ENCODE measurements around the gene EFHC2. TPM values are rescaled to one million over a fixed set of nuclear protein-coding genes. Genes with fewer than 3 reads are reported as not detected.
"Not testable (repeated sequence)": the region's sequence is repeated elsewhere in the genome, so short reads cannot be mapped to it uniquely, and the experiment has no call there.

Gene EFHC2
- polyA plus RNA-seq, 1 of the 3 experiments (the other 2 are of a cell fraction), result 0.03 TPM

- no peak for TF ChIP-seq USF1 (IDR thresholded peaks at IDR 0.05; ENCODE audit: borderline replicate concordance, low read depth)
- no peak for TF ChIP-seq MAX (IDR thresholded peaks at IDR 0.05; ENCODE audit: low read depth)
- TF ChIP-seq MEF2A (IDR thresholded peaks at IDR 0.05; ENCODE audit: borderline replicate concordance, low read depth), result no peak
Observed at GRCh38 chrX:44253575-44253942, 89.9 kb downstream of the EFHC2 start (continued).

- H3K4me3 ChIP-seq (ENCODE audit: low read depth in 2 of 2, low read length in 1 of 2); H3K36me3 ChIP-seq (replicated peaks in 1 of 2; ENCODE audit: control insufficient read depth in 1 of 2, insufficient read depth in 2 of 2, low read length in 1 of 2); H3K4me2 ChIP-seq; H3K9me2 ChIP-seq; H3F3A ChIP-seq (replicated peaks; ENCODE audit: insufficient read depth); H4K20me1 ChIP-seq (ENCODE audit: insufficient read depth); H3K27me3 ChIP-seq (ENCODE audit: insufficient read depth); H2AFZ ChIP-seq (ENCODE audit: low read depth); POLR2A ChIA-PET; H3K79me2 ChIP-seq (ENCODE audit: insufficient read depth); H3K27ac ChIP-seq (ENCODE audit: low read depth in 2 of 2, low read length in 1 of 2); H3K4me1 ChIP-seq (ENCODE audit: control insufficient read depth in 1 of 2, insufficient read depth in 2 of 2, low read depth in 1 of 2, low read length in 1 of 2); H3K9ac ChIP-seq; DNase-seq; H3K9me3 ChIP-seq: not testable (repeated sequence)
- WGBS (ENCODE audit: low lambda C conversion rate), result 33% methylated on average over 9 of the region's 17 CpGs
- CTCF ChIA-PET, result interaction anchor here (1.2 to 1.4 kb wide), 2 partner anchors 10 to 295 kb away, joined by 3 to 8 read pairs; no protein-coding TSS in a partner anchor
Observed at GRCh38 chrX:44252688-44253574, 90.5 kb downstream of the EFHC2 start.

- Histone ChIP-seq H3K4me1 (ENCODE audit: control insufficient read depth in 1 of 2, insufficient read depth in 2 of 2, low read depth in 1 of 2, low read length in 1 of 2) (no peaks in the 10 kb centered on the region), H3K79me2 (ENCODE audit: insufficient read depth) (no peaks in the 10 kb centered on the region), H4K20me1 (ENCODE audit: insufficient read depth) (no peaks in the 10 kb centered on the region), H3K4me2 (no peak overlapping the region), H3K36me3 (replicated peaks in 1 of 2; ENCODE audit: control insufficient read depth in 1 of 2, insufficient read depth in 2 of 2, low read length in 1 of 2) (no peaks in the 10 kb centered on the region), H3F3A (replicated peaks; ENCODE audit: insufficient read depth) (no peaks in the 10 kb centered on the region), H3K4me3 (ENCODE audit: low read depth in 2 of 2, low read length in 1 of 2) (no peak overlapping the region), H3K27ac (ENCODE audit: low read depth in 2 of 2, low read length in 1 of 2) (no peak overlapping the region), H3K9me2 (no peaks in the 10 kb centered on the region), H3K9me3 (no peaks in the 10 kb centered on the region), H3K9ac (no peak overlapping the region), H2AFZ (ENCODE audit: low read depth) (no peak overlapping the region), H3K27me3 (ENCODE audit: insufficient read depth) (no peaks in the 10 kb centered on the region; the same call in 1 of the 2 replicates)
- CTCF ChIA-PET, result interaction anchor here (1.2 to 3.5 kb wide), 2 partner anchors 289 to 412 kb away, joined by 3 to 12 read pairs; no protein-coding TSS in a partner anchor
- 59% methylated on average over 4 of the region's 4 CpGs for WGBS (ENCODE audit: low lambda C conversion rate)
- no peak for DNase-seq
- POLR2A ChIA-PET, result no interaction called here
- TF ChIP-seq REST (IDR thresholded peaks at IDR 0.05; ENCODE audit: low read depth, low read length) (no peak), FOSL2 (IDR thresholded peaks at IDR 0.05; ENCODE audit: borderline replicate concordance, low read depth) (no peak), FOXM1 (IDR thresholded peaks at IDR 0.05; ENCODE audit: low read depth) (no peak), FOXJ3 (CRISPR knock-in tag; IDR thresholded peaks at IDR 0.05) (no peak), NRF1 (IDR thresholded peaks at IDR 0.05; ENCODE audit: low read depth, low read length) (no peak), GATA2 (CRISPR knock-in tag; IDR thresholded peaks at IDR 0.05) (no peak), RFX5 (IDR thresholded peaks at IDR 0.05; ENCODE audit: low read length) (no peak), PBX3 (IDR thresholded peaks at IDR 0.05) (no peak), SMC3 (IDR thresholded peaks at IDR 0.05; ENCODE audit: low read depth, low read length) (no peak), YY1 (IDR thresholded peaks at IDR 0.05; ENCODE audit: low read depth) (no peak), NFIC (IDR thresholded peaks at IDR 0.05; ENCODE audit: borderline replicate concordance) (no peak), RXRA (IDR thresholded peaks at IDR 0.05; ENCODE audit: borderline replicate concordance, low read depth) (no peak), CTCF (IDR thresholded peaks at IDR 0.05) (no peak), MAX (IDR thresholded peaks at IDR 0.05; ENCODE audit: low read depth) (no peak), MEF2A (IDR thresholded peaks at IDR 0.05; ENCODE audit: borderline replicate concordance, low read depth) (no peak)
Observed at GRCh38 chrX:44247468-44247867, 96.0 kb downstream of the EFHC2 start.

All from SK-N-SH (cell line).